Heart left ventricle (tissue), 13 donors: ENCODE measurements around the gene LRRTM1.

ENCODE experiments used
- POLR2A ChIP-seq, 2 donors: fragments of 450-650 bp; IDR thresholded peaks; one replicate each; pipeline ENCODE4 v1.6.1; 2017; ENCODE audit warnings: antibody characterized with exemption in 2 of 2, mild to moderate bottlenecking in 2 of 2, moderate library complexity in 2 of 2
- TF ChIP-seq, protein P1 (sequence below), 12 donors: fragments of 200-600 bp; sonication (generic) in 4 of 12; IDR thresholded peaks; one replicate each; pipeline versions ENCODE4 v1.5.0 to v1.8.0; 2018 to 2022; ENCODE audit warnings: antibody characterized with exemption in 12 of 12, mild to moderate bottlenecking in 5 of 12
- donor health status: ischemic (EF 13 %, LVEDD 7.1; RV severe dilation, severe dysfunction).
- donor health status: DM: no; HTN: yes; CAD: no.
- donor health status: DM: no; HTN: no; CAD: no.
- donor health status: ischemic (EF 25% LVEDD 6.9; RV normal size, moderate dysfunction).
- donor health status: ischemic (EF 25% LVEDD 5.7; RV mildly dilated, moderate dysfunction).
- donor health status: ischemic (EF 35%, LVEDD 5.7; RV mildly dilated, moderate dysfunction).
- donor health status: nonischemic (EF 11% LVEDD 7.7; RV severe dilation, severe dysfunction).
- donor health status: DM: yes; HTN: yes; CAD: no.
- donor health status: PGD.
- donor health status: ischemic (EF 29% LVEDD 5.4; RV normal size, mild dysfunction).
- donor health status: nonischemic (EF 23%, LVEDD 6.1; RV moderate dilation, normal function).

GRCh38 chr2:80328159-80328571 lies 23.6 kb upstream of the LRRTM1 start:
- TF ChIP-seq, protein P1, sequence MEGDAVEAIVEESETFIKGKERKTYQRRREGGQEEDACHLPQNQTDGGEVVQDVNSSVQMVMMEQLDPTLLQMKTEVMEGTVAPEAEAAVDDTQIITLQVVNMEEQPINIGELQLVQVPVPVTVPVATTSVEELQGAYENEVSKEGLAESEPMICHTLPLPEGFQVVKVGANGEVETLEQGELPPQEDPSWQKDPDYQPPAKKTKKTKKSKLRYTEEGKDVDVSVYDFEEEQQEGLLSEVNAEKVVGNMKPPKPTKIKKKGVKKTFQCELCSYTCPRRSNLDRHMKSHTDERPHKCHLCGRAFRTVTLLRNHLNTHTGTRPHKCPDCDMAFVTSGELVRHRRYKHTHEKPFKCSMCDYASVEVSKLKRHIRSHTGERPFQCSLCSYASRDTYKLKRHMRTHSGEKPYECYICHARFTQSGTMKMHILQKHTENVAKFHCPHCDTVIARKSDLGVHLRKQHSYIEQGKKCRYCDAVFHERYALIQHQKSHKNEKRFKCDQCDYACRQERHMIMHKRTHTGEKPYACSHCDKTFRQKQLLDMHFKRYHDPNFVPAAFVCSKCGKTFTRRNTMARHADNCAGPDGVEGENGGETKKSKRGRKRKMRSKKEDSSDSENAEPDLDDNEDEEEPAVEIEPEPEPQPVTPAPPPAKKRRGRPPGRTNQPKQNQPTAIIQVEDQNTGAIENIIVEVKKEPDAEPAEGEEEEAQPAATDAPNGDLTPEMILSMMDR (IDR thresholded peaks at IDR 0.05), result no peak
- TF ChIP-seq POLR2A (IDR thresholded peaks at IDR 0.05), result no peak
